H1 (cell line): ENCODE results near the gene BDKRB1. TPM values are rescaled to one million over a fixed set of nuclear protein-coding genes. Genes with fewer than 3 reads are reported as not detected.

ENCODE experiments used
- CTCF ChIA-PET: fragments of 300-600 bp; sonication (Branson Sonifier 250); formaldehyde crosslinking; loops from one replicate; lab custom pipeline; 2021; ENCODE audit not compliant: partially characterized antibody; lab: Charles Lee
- POLR2A ChIA-PET: fragments of 300-600 bp; sonication (Branson Sonifier 250); formaldehyde crosslinking; loops from one replicate; lab custom pipeline; 2021; ENCODE audit warnings: inconsistent platforms; ENCODE audit not compliant: partially characterized antibody; lab: Charles Lee
- DNase-seq, 2 experiments: peaks; one replicate each; pipeline versions ENCODE4 v3.0.0 to v3.0.0-alpha.2; 2010 to 2022; ENCODE audit warnings: low spot score in 2 of 2, low read depth in 1 of 2, mixed read lengths in 1 of 2
- FAIRE-seq: peaks from 2 replicates; lab custom pipeline; 2011; peaks lifted over from hg19 to GRCh38; lab: Jason Lieb, UNC
- H2AFZ ChIP-seq: 2 replicates; pipeline ENCODE4 v1.8.1; 2012; ENCODE audit warnings: low read length, inconsistent platforms
- H2AK5ac ChIP-seq: 2 replicates; pipeline ENCODE4 v1.6.1; 2013; ENCODE audit warnings: low read depth, low read length
- H2BK120ac ChIP-seq: replicated peaks from 2 replicates; pipeline ENCODE3; 2013; ENCODE audit warnings: low read depth, low read length, inconsistent platforms
- H2BK12ac ChIP-seq: 2 replicates; pipeline ENCODE4 v1.6.1; 2013; ENCODE audit warnings: low read depth, low read length
- H2BK15ac ChIP-seq: 2 replicates; pipeline ENCODE4 v1.6.1; 2013; ENCODE audit warnings: low read length
- H2BK20ac ChIP-seq: 2 replicates; pipeline ENCODE4 v1.6.1; 2013; ENCODE audit warnings: low read length
- H2BK5ac ChIP-seq: 2 replicates; pipeline ENCODE4 v1.6.1; 2013; ENCODE audit warnings: low read depth, low read length
- H3K14ac ChIP-seq: 2 replicates; pipeline ENCODE4 v1.6.1; 2013; ENCODE audit warnings: inconsistent platforms; ENCODE audit not compliant: insufficient read length
- H3K18ac ChIP-seq: 2 replicates; pipeline ENCODE4 v1.6.1; 2013; ENCODE audit warnings: low read length; ENCODE audit errors: extremely low read depth
- H3K23ac ChIP-seq: 2 replicates; pipeline ENCODE4 v1.6.1; 2013; ENCODE audit warnings: inconsistent platforms; ENCODE audit not compliant: insufficient read length
- H3K23me2 ChIP-seq: 2 replicates; pipeline ENCODE4 v1.6.1; 2013; ENCODE audit warnings: low read depth, low read length
- H3K27ac ChIP-seq: 2 replicates; pipeline ENCODE4 v1.6.1; 2011; ENCODE audit warnings: low read depth, low read length, inconsistent platforms
- H3K27me3 ChIP-seq, 4 experiments: replicated peaks in 1 of 4; 1 replicate in 1 of 4; 2 replicates in 3 of 4; pipeline versions ENCODE4 v1.6.1 to v1.8.1; 2011 to 2013; ENCODE audit warnings: low read length in 3 of 4, mild to moderate bottlenecking in 3 of 4, inconsistent platforms in 2 of 4, mixed read lengths in 2 of 4, moderate library complexity in 1 of 4; ENCODE audit not compliant: control insufficient read depth in 3 of 4, insufficient read depth in 3 of 4; ENCODE audit errors: extremely low read depth in 1 of 4
- H3K36me3 ChIP-seq, 4 experiments: 2 replicates each; pipeline versions ENCODE4 v1.6.1 to v1.8.1; 2011 to 2013; ENCODE audit warnings: mild to moderate bottlenecking in 4 of 4, low read length in 3 of 4, moderate library complexity in 2 of 4, control low read depth in 1 of 4, inconsistent platforms in 1 of 4; ENCODE audit not compliant: insufficient read depth in 4 of 4, control insufficient read depth in 2 of 4
- H3K4ac ChIP-seq: replicated peaks from 2 replicates; pipeline ENCODE3; 2013; ENCODE audit warnings: low read length, low read depth, mixed read lengths, inconsistent platforms; ENCODE audit not compliant: insufficient read length
- H3K4me1 ChIP-seq, 4 experiments: replicated peaks in 1 of 4; 1 replicate in 1 of 4; 2 replicates in 3 of 4; pipeline versions ENCODE4 v1.6.1 to v1.8.1; 2011 to 2013; ENCODE audit warnings: low read length in 3 of 4, inconsistent platforms in 2 of 4, mixed read lengths in 1 of 4; ENCODE audit not compliant: insufficient read depth in 4 of 4, control insufficient read depth in 3 of 4
- H3K4me2 ChIP-seq, 2 experiments: 2 replicates each; pipeline versions ENCODE4 v1.6.1 to v1.8.1; 2011 to 2013; ENCODE audit warnings: low read depth in 2 of 2, low read length in 2 of 2, control low read depth in 1 of 2, inconsistent platforms in 1 of 2, mild to moderate bottlenecking in 1 of 2; ENCODE audit not compliant: insufficient read depth in 1 of 2
- H3K4me3 ChIP-seq, 4 experiments: fragments of 200-600, 300-600 bp in 1 of 4; sonication (generic), shearing (Covaris generic), sonication (Bioruptor Twin) in 1 of 4; 2 replicates each; pipeline versions ENCODE4 v1.5.1 to v1.8.1; 2011 to 2016; ENCODE audit warnings: low read length in 4 of 4, low read depth in 3 of 4, control low read depth in 2 of 4, inconsistent platforms in 2 of 4, mild to moderate bottlenecking in 2 of 4, mixed read lengths in 1 of 4, moderate library complexity in 1 of 4; ENCODE audit not compliant: insufficient read depth in 2 of 4; ENCODE audit errors: extremely low read depth in 1 of 4
- H3K56ac ChIP-seq: replicated peaks from 2 replicates; pipeline ENCODE3; 2013; ENCODE audit warnings: low read depth, mild to moderate bottlenecking, mixed read lengths, low read length, inconsistent platforms; ENCODE audit not compliant: insufficient read length
- H3K79me1 ChIP-seq: 2 replicates; pipeline ENCODE4 v1.6.1; 2013; ENCODE audit warnings: low read depth, low read length, control low read depth
- H3K79me2 ChIP-seq, 2 experiments: 2 replicates each; pipeline versions ENCODE4 v1.6.1 to v1.8.1; 2012 to 2013; ENCODE audit warnings: low read length in 2 of 2, mild to moderate bottlenecking in 2 of 2, inconsistent platforms in 1 of 2; ENCODE audit not compliant: insufficient read depth in 2 of 2, control insufficient read depth in 1 of 2
- H3K9ac ChIP-seq, 4 experiments: replicated peaks in 1 of 4; 1 replicate in 1 of 4; 2 replicates in 3 of 4; pipeline versions ENCODE4 v1.6.1 to v1.8.1; 2011 to 2013; ENCODE audit warnings: low read depth in 3 of 4, low read length in 3 of 4, control low read depth in 2 of 4, mild to moderate bottlenecking in 2 of 4, moderate library complexity in 2 of 4, inconsistent platforms in 1 of 4; ENCODE audit errors: extremely low read depth in 1 of 4
- H3K9me3 ChIP-seq, 2 experiments: 2 replicates each; pipeline versions ENCODE4 v1.6.1 to v1.8.1; 2012 to 2013; ENCODE audit warnings: mild to moderate bottlenecking in 2 of 2, moderate library complexity in 2 of 2, control low read depth in 1 of 2, inconsistent platforms in 1 of 2, low read depth in 1 of 2, low read length in 1 of 2, mixed read lengths in 1 of 2; ENCODE audit not compliant: insufficient read depth in 2 of 2
- H4K20me1 ChIP-seq, 2 experiments: replicated peaks in 1 of 2; 2 replicates each; pipeline versions ENCODE3 to v1.8.1; 2011 to 2013; ENCODE audit warnings: inconsistent platforms in 2 of 2, low read length in 2 of 2, mild to moderate bottlenecking in 1 of 2; ENCODE audit not compliant: insufficient read depth in 2 of 2, control insufficient read depth in 1 of 2
- H4K5ac ChIP-seq: 2 replicates; pipeline ENCODE4 v1.6.1; 2013; ENCODE audit warnings: low read length, low read depth, mixed read lengths, inconsistent platforms; ENCODE audit not compliant: insufficient read length
- H4K8ac ChIP-seq: 2 replicates; pipeline ENCODE4 v1.8.0; 2013; ENCODE audit warnings: mild to moderate bottlenecking, moderate library complexity, low read length, inconsistent platforms; ENCODE audit not compliant: insufficient read depth; ENCODE audit errors: extremely low read depth
- H4K91ac ChIP-seq: replicated peaks from 2 replicates; pipeline ENCODE3; 2013; ENCODE audit warnings: low read length, mixed read lengths, inconsistent platforms; ENCODE audit not compliant: insufficient read length
- CEBPB ChIP-seq: IDR thresholded peaks from 2 replicates; pipeline ENCODE4 v1.6.1; 2012; ENCODE audit warnings: low read depth, low read length
- EP300 ChIP-seq, 2 experiments: IDR thresholded peaks; 1 replicate in 1 of 2; 2 replicates in 1 of 2; pipeline ENCODE4 v1.6.1; 2011 to 2012; ENCODE audit warnings: low read depth in 2 of 2, low read length in 2 of 2, mild to moderate bottlenecking in 2 of 2, borderline replicate concordance in 1 of 2, inconsistent platforms in 1 of 2, moderate library complexity in 1 of 2
- EZH2 ChIP-seq: fragments of 200-600 bp; sonication (generic); IDR thresholded peaks from 2 replicates; pipeline ENCODE4 v1.7.1; 2012; ENCODE audit warnings: low read depth, mild to moderate bottlenecking, moderate library complexity, low read length, inconsistent platforms; ENCODE audit not compliant: severe bottlenecking
- GABPA ChIP-seq: IDR thresholded peaks from 2 replicates; pipeline ENCODE4 v1.6.1; 2011; ENCODE audit warnings: mild to moderate bottlenecking, low read length, moderate library complexity, borderline replicate concordance; ENCODE audit not compliant: insufficient read depth
- HDAC6 ChIP-seq: IDR thresholded peaks from one replicate; pipeline ENCODE4 v1.7.1; 2012; ENCODE audit warnings: low read depth, mild to moderate bottlenecking, inconsistent platforms, low read length, moderate library complexity
- KDM5A ChIP-seq: fragments of 200-600 bp; IDR thresholded peaks from 2 replicates; pipeline ENCODE4 v1.7.1; 2012; ENCODE audit warnings: mild to moderate bottlenecking, low read length, inconsistent platforms, mixed read lengths
- POLR2A ChIP-seq, 2 experiments: IDR thresholded peaks; 1 replicate in 1 of 2; 2 replicates in 1 of 2; pipeline ENCODE4 v1.6.1; 2011; ENCODE audit warnings: low read depth in 2 of 2, low read length in 2 of 2, mild to moderate bottlenecking in 2 of 2; ENCODE audit errors: control extremely low read depth in 1 of 2
- RAD21 ChIP-seq, 2 experiments: IDR thresholded peaks in 1 of 2; conservative IDR thresholded peaks in 1 of 2; 2 replicates each; pipeline ENCODE4 v1.6.1; 2011; ENCODE audit warnings: low read depth in 2 of 2, low read length in 2 of 2, improper control_type of control experiment in 1 of 2, inconsistent platforms in 1 of 2, mild to moderate bottlenecking in 1 of 2, moderate library complexity in 1 of 2
- RFX5 ChIP-seq: IDR thresholded peaks from 2 replicates; pipeline ENCODE4 v1.6.1; 2011; ENCODE audit warnings: low read depth, low read length, improper control_type of control experiment, borderline replicate concordance
- SIN3A ChIP-seq, 2 experiments: IDR thresholded peaks in 1 of 2; conservative IDR thresholded peaks in 1 of 2; 2 replicates each; pipeline ENCODE4 v1.6.1; 2011 to 2012; ENCODE audit warnings: low read length in 2 of 2, improper control_type of control experiment in 1 of 2, low read depth in 1 of 2, mild to moderate bottlenecking in 1 of 2
- TEAD4 ChIP-seq: IDR thresholded peaks from 2 replicates; pipeline ENCODE4 v1.6.1; 2012; ENCODE audit warnings: low read depth, low read length, inconsistent platforms, mixed read lengths
- WGBS, 2 experiments: shearing (Covaris generic) in 1 of 2; methylation state at CpG; one replicate each; pipeline versions ENCODE4 v1.1.6 to v1.1.7; 2013 to 2015; ENCODE audit warnings: low lambda C conversion rate in 2 of 2, mixed read lengths in 2 of 2, inconsistent platforms in 1 of 2, low coverage in 1 of 2, missing lambda C conversion rate in 1 of 2; ENCODE audit not compliant: insufficient replicate concordance in 2 of 2, insufficient coverage in 1 of 2, insufficient read length in 1 of 2; ENCODE audit errors: extremely low coverage in 1 of 2, missing lambda C conversion rate in 1 of 2; 5-methylcytosine and 5-hydroxymethylcytosine counted together
- polyA plus RNA-seq, 7 experiments: library from polyadenylated mRNA; depleted of rRNA in 3 of 7; stranded (reverse) in 5 of 7; unstranded in 2 of 7; fragments of >200 nt in 5 of 7; fragments of 200-250 nt in 2 of 7; gene quantifications; 1 replicate in 5 of 7; 2 replicates in 1 of 7; 4 replicates in 1 of 7; pipeline versions ENCODE4 v1.2.1 to v1.2.3, GENCODE V29; 2011 to 2013; ENCODE audit warnings: missing spikeins in 2 of 7, mixed read lengths in 2 of 7
- total RNA-seq: library from RNA; stranded (reverse); fragmentation: NEBNext Ultra II Directional; extraction: Animal tissue kit (Norgen Biotek cat#: 25700); gene quantifications from 2 replicates; pipeline ENCODE4 v1.2.1, GENCODE V29; 2021
- TF ChIP-seq, protein P1 (sequence below): IDR thresholded peaks from 2 replicates; pipeline ENCODE4 v1.6.1; 2012; ENCODE audit warnings: low read length, inconsistent platforms

Gene BDKRB1
- total and polyA plus RNA-seq, 2 of the 8 experiments (the other 6 are each of a cell fraction or from before 2014, with no cell fraction given): 0.27 TPM; not detected in 1

GRCh38 chr14:96303981-96304380, 48.0 kb downstream of the BDKRB1 start:
- H3K23ac ChIP-seq: no peak overlapping the region
- H3K4me2 ChIP-seq: no peak overlapping the region
- H2AK5ac ChIP-seq: no peak overlapping the region
- H4K5ac ChIP-seq: no peak overlapping the region
- FAIRE-seq: no peak
- H3K27me3 ChIP-seq: no peaks in the 10 kb centered on the region
- H3K9ac ChIP-seq: no peak overlapping the region
- no peak overlapping the region for H3K4ac ChIP-seq
- no peaks in the 10 kb centered on the region for H3K79me1 ChIP-seq
- H4K20me1 ChIP-seq: no peaks in the 10 kb centered on the region
- H2BK12ac ChIP-seq: no peak overlapping the region
- H4K8ac ChIP-seq: no peak overlapping the region
- H2BK20ac ChIP-seq: no peak overlapping the region
- H4K91ac ChIP-seq: no peak overlapping the region
- H2AFZ ChIP-seq: no peak overlapping the region
- H3K27ac ChIP-seq: no peak overlapping the region
- H3K79me2 ChIP-seq: no peaks in the 10 kb centered on the region
- no peak overlapping the region for H3K56ac ChIP-seq
- no peak overlapping the region for H2BK15ac ChIP-seq
- no peak overlapping the region for H3K18ac ChIP-seq
- no peaks in the 10 kb centered on the region; the same call in 1 of the 2 replicates for H3K23me2 ChIP-seq
- no peak overlapping the region for H3K4me3 ChIP-seq
- 96% methylated on average over 3 of the region's 3 CpGs; no CpG with 5 or more reads in 1 of the 2 experiments for WGBS, 2 experiments
- ChIA-PET CTCF (interaction anchor here (0.8 to 2.3 kb wide), 12 partner anchors 9 to 683 kb away, joined by 3 to 9 read pairs (median 4); no protein-coding TSS in a partner anchor), POLR2A (no interaction called here)
- H3K36me3 ChIP-seq: peaks cover 0 to 11% (median 5%) of the 10 kb centered on the region in 4 experiments; a peak in 5 of 8 replicates
- no peaks in the 10 kb centered on the region for H3K9me3 ChIP-seq
- no peak for DNase-seq
- no peak overlapping the region for H3K14ac ChIP-seq
- no peak overlapping the region for H2BK120ac ChIP-seq
- no peak overlapping the region for H2BK5ac ChIP-seq
- H3K4me1 ChIP-seq: no peaks in the 10 kb centered on the region
- TF ChIP-seq GABPA (no peak), KDM5A (no peak), RFX5 (no peak), EP300 (IDR thresholded peaks at IDR 0.05; ENCODE audit: borderline replicate concordance in 1 of 2, low read depth in 2 of 2, low read length in 2 of 2) (no peak), CEBPB (no peak), HDAC6 (no peak), POLR2A (IDR thresholded peaks at IDR 0.05; ENCODE audit: control extremely low read depth in 1 of 2, low read depth in 2 of 2, low read length in 2 of 2) (no peak), RAD21 (IDR thresholded peaks at IDR 0.05 in 1 of 2, conservative IDR thresholded peaks at IDR 0.05 in 1 of 2; ENCODE audit: low read depth in 2 of 2, low read length in 2 of 2) (no peak), EZH2 (no peak), TEAD4 (no peak), SIN3A (conservative IDR thresholded peaks at IDR 0.05 in 1 of 2, IDR thresholded peaks at IDR 0.05 in 1 of 2; ENCODE audit: low read depth in 1 of 2, low read length in 2 of 2) (no peak)
- TF ChIP-seq, protein P1, sequence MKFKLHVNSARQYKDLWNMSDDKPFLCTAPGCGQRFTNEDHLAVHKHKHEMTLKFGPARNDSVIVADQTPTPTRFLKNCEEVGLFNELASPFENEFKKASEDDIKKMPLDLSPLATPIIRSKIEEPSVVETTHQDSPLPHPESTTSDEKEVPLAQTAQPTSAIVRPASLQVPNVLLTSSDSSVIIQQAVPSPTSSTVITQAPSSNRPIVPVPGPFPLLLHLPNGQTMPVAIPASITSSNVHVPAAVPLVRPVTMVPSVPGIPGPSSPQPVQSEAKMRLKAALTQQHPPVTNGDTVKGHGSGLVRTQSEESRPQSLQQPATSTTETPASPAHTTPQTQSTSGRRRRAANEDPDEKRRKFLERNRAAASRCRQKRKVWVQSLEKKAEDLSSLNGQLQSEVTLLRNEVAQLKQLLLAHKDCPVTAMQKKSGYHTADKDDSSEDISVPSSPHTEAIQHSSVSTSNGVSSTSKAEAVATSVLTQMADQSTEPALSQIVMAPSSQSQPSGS: no peak
